Activated CD8-positive, alpha-beta T cell treated with anti-CD3 and anti-CD28 coated beads, Interleukin-2, amount 10 ng/mL, durations not matched to agents 7 days and 5 days (primary cell): ENCODE results near the gene GABARAPL1. TPM values are rescaled to one million over a fixed set of nuclear protein-coding genes. Genes with fewer than 3 reads are reported as not detected.
"Not testable (repeated sequence)": the region's sequence is repeated elsewhere in the genome, so short reads cannot be mapped to it uniquely, and the experiment has no call there.

ENCODE experiments used
- ATAC-seq: fragments of 150-1000 bp; cut with Tn5 transposase; one replicate; pipeline ENCODE4 v1.10.0; 2021; ENCODE audit warnings: moderate library complexity
- CTCF ChIA-PET: fragments of 350-600 bp; sonication (Branson Sonifier 250); formaldehyde crosslinking; loops from one replicate; lab custom pipeline; 2021; ENCODE audit warnings: antibody characterized with exemption; lab: Charles Lee
- POLR2A ChIA-PET: fragments of 350-600 bp; sonication (Branson Sonifier 250); formaldehyde crosslinking; loops from one replicate; lab custom pipeline; 2021; ENCODE audit warnings: antibody characterized with exemption; lab: Charles Lee
- DNase-seq: peaks from one replicate; pipeline ENCODE4 v3.0.0-alpha.2; 2020
- H3K27ac Mint-ChIP-seq: one replicate; pipeline ENCODE4 v1.8.0; 2021; ENCODE audit warnings: mild to moderate bottlenecking, mixed read lengths
- H3K27me3 Mint-ChIP-seq: one replicate; pipeline ENCODE4 v1.8.0; 2021; ENCODE audit warnings: low read depth, mixed read lengths
- H3K36me3 Mint-ChIP-seq: one replicate; pipeline ENCODE4 v1.8.0; 2021; ENCODE audit warnings: low read depth, mixed read lengths
- H3K4me1 Mint-ChIP-seq: one replicate; pipeline ENCODE4 v1.8.0; 2021; ENCODE audit warnings: low read depth, mixed read lengths
- H3K4me3 Mint-ChIP-seq: one replicate; pipeline ENCODE4 v1.8.0; 2021; ENCODE audit warnings: mild to moderate bottlenecking, mixed read lengths
- H3K9me3 Mint-ChIP-seq: one replicate; pipeline ENCODE4 v1.8.0; 2022; ENCODE audit warnings: mixed read lengths; ENCODE audit not compliant: insufficient read depth
- total RNA-seq, 2 experiments: library from RNA; stranded (reverse); gene quantifications; one replicate each; pipeline ENCODE4 v1.2.3, GENCODE V29; 2021

Gene GABARAPL1
- total RNA-seq, 2 experiments from 2014 or later: 15.1 to 17.0 TPM

- Mint-ChIP-seq H3K27me3 (peaks cover 28% of the 10 kb centered on the region), H3K27ac (no peak overlapping the region), H3K4me3 (no peak overlapping the region), H3K36me3 (no peaks in the 10 kb centered on the region), H3K9me3 (no peaks in the 10 kb centered on the region), H3K4me1 (peaks cover 2% of the 10 kb centered on the region)
- POLR2A ChIA-PET: no interaction called here
- ATAC-seq: no peak
- no peak for DNase-seq
- CTCF ChIA-PET: interaction anchor here (1.3 kb wide), 1 partner anchor 12 kb away, joined by 4 read pairs; no protein-coding TSS in a partner anchor
Observed at GRCh38 chr12:10182354-10183049, 30.2 kb upstream of the GABARAPL1 start.

- ChIA-PET CTCF (no interaction called here), POLR2A (no interaction called here)
- DNase-seq (no peak), ATAC-seq (no peak)
- Mint-ChIP-seq H3K27me3 (peaks cover 26% of the 10 kb centered on the region), H3K4me1 (peaks cover 2% of the 10 kb centered on the region), H3K27ac (no peak overlapping the region), H3K9me3 (no peaks in the 10 kb centered on the region), H3K4me3 (no peak overlapping the region), H3K36me3 (no peaks in the 10 kb centered on the region)
Observed at GRCh38 chr12:10184261-10184843, 28.3 kb upstream of the GABARAPL1 start.

- DNase-seq (no peak), ATAC-seq (no peak)
- Mint-ChIP-seq H3K4me1 (peaks cover 8% of the 10 kb centered on the region), H3K36me3 (no peaks in the 10 kb centered on the region), H3K9me3 (no peaks in the 10 kb centered on the region), H3K27ac (no peak overlapping the region), H3K27me3 (peaks cover 27% of the 10 kb centered on the region), H3K4me3 (no peak overlapping the region)
- POLR2A ChIA-PET: interaction anchor here (1.0 kb wide), 1 partner anchor 56 kb away, joined by 3 read pairs; the partner anchor contains the start of gene CLEC7A
- CTCF ChIA-PET: no interaction called here
Observed at GRCh38 chr12:10186299-10186698, 26.4 kb upstream of the GABARAPL1 start.

- CTCF ChIA-PET: interaction anchor here (1.1 kb wide), 1 partner anchor 34 kb away, joined by 3 read pairs; no protein-coding TSS in a partner anchor
Observed at GRCh38 chr12:10186958-10187357, 25.7 kb upstream of the GABARAPL1 start.

GRCh38 chr12:10189653-10190052, 23.0 kb upstream of the GABARAPL1 start:
- ATAC-seq: no peak
- no peak overlapping the region for H3K4me3 Mint-ChIP-seq
- CTCF ChIA-PET: interaction anchor here (0.6 to 3.9 kb wide), 6 partner anchors 10 to 439 kb away, joined by 3 to 34 read pairs (median 4); no protein-coding TSS in a partner anchor

More at GRCh38 chr12:10186958-10187357, 25.7 kb upstream of the GABARAPL1 start:
- H3K4me3 Mint-ChIP-seq, DNase-seq, H3K4me1 Mint-ChIP-seq, H3K9me3 Mint-ChIP-seq, ATAC-seq, H3K27ac Mint-ChIP-seq, H3K36me3 Mint-ChIP-seq: not testable (repeated sequence)
- POLR2A ChIA-PET: interaction anchor here (1.0 kb wide), 1 partner anchor 57 kb away, joined by 3 read pairs; the partner anchor contains the start of gene CLEC7A
- H3K27me3 Mint-ChIP-seq: peaks cover 31% of the 10 kb centered on the region

GRCh38 chr12:10190558-10191388, 21.9 kb upstream of the GABARAPL1 start:
- Mint-ChIP-seq H3K27ac (no peak overlapping the region), H3K36me3 (no peaks in the 10 kb centered on the region), H3K9me3 (no peaks in the 10 kb centered on the region), H3K4me3 (no peak overlapping the region), H3K4me1 (peaks cover 8% of the 10 kb centered on the region), H3K27me3 (peaks cover 28% of the 10 kb centered on the region)
- DNase-seq (peak; percentile 71), ATAC-seq (peak; percentile 99)
- POLR2A ChIA-PET: no interaction called here
- CTCF ChIA-PET: interaction anchor here (0.7 to 3.9 kb wide), 7 partner anchors 9 to 441 kb away, joined by 3 to 34 read pairs (median 3); partner anchors contain the start of gene OLR1

More at GRCh38 chr12:10189653-10190052, 23.0 kb upstream of the GABARAPL1 start:
- DNase-seq: no peak
- Mint-ChIP-seq H3K27ac (no peak overlapping the region), H3K27me3 (peaks cover 26% of the 10 kb centered on the region), H3K4me1 (peaks cover 8% of the 10 kb centered on the region), H3K9me3 (no peaks in the 10 kb centered on the region), H3K36me3 (no peaks in the 10 kb centered on the region)
- POLR2A ChIA-PET: no interaction called here

GRCh38 chr12:10191865-10192264, 20.8 kb upstream of the GABARAPL1 start:
- DNase-seq (no peak), ATAC-seq (no peak)
- no peak overlapping the region for H3K27ac Mint-ChIP-seq
- H3K4me1 Mint-ChIP-seq: peaks cover 14% of the 10 kb centered on the region
- H3K9me3 Mint-ChIP-seq: no peaks in the 10 kb centered on the region
- no peaks in the 10 kb centered on the region for H3K36me3 Mint-ChIP-seq
- ChIA-PET POLR2A (no interaction called here), CTCF (interaction anchor here (0.7 to 3.9 kb wide), 3 partner anchors 16 to 39 kb away, joined by 3 to 34 read pairs (median 8); no protein-coding TSS in a partner anchor)
- H3K4me3 Mint-ChIP-seq: no peak overlapping the region
- H3K27me3 Mint-ChIP-seq: peaks cover 25% of the 10 kb centered on the region

GRCh38 chr12:10194160-10194670, 18.5 kb upstream of the GABARAPL1 start:
- ATAC-seq: no peak
- Mint-ChIP-seq H3K9me3 (no peaks in the 10 kb centered on the region), H3K4me3 (no peak overlapping the region), H3K36me3 (no peaks in the 10 kb centered on the region), H3K27me3 (peaks cover 25% of the 10 kb centered on the region), H3K27ac (no peak overlapping the region), H3K4me1 (peaks cover 14% of the 10 kb centered on the region)
- ChIA-PET POLR2A (interaction anchor here (1.3 kb wide), 1 partner anchor 19 kb away, joined by 3 read pairs; no protein-coding TSS in a partner anchor), CTCF (interaction anchor here (0.8 to 2.5 kb wide), 6 partner anchors 11 to 254 kb away, joined by 3 to 12 read pairs (median 4); no protein-coding TSS in a partner anchor)
- no peak for DNase-seq

GRCh38 chr12:10196210-10196609, 16.5 kb upstream of the GABARAPL1 start:
- Mint-ChIP-seq H3K27me3 (peaks cover 26% of the 10 kb centered on the region), H3K4me3 (no peak overlapping the region), H3K9me3 (no peaks in the 10 kb centered on the region), H3K36me3 (no peaks in the 10 kb centered on the region), H3K4me1 (peaks cover 8% of the 10 kb centered on the region), H3K27ac (no peak overlapping the region)
- ChIA-PET CTCF (interaction anchor here (0.7 to 1.7 kb wide), 4 partner anchors 43 to 382 kb away, joined by 3 to 6 read pairs (median 3); no protein-coding TSS in a partner anchor), POLR2A (no interaction called here)
- DNase-seq: no peak
- no peak for ATAC-seq

GRCh38 chr12:10197879-10198278, 14.8 kb upstream of the GABARAPL1 start:
- POLR2A ChIA-PET: no interaction called here
- Mint-ChIP-seq H3K27ac (no peak overlapping the region), H3K27me3 (peaks cover 21% of the 10 kb centered on the region), H3K4me3 (no peak overlapping the region), H3K9me3 (no peaks in the 10 kb centered on the region), H3K4me1 (peaks cover 8% of the 10 kb centered on the region), H3K36me3 (no peaks in the 10 kb centered on the region)
- CTCF ChIA-PET: interaction anchor here (0.7 kb wide), 1 partner anchor 522 kb away, joined by 3 read pairs; no protein-coding TSS in a partner anchor
- DNase-seq: no peak
- no peak for ATAC-seq

- DNase-seq, H3K4me1 Mint-ChIP-seq, H3K9me3 Mint-ChIP-seq, H3K4me3 Mint-ChIP-seq, H3K27ac Mint-ChIP-seq, H3K36me3 Mint-ChIP-seq, POLR2A ChIA-PET, ATAC-seq, CTCF ChIA-PET: not testable (repeated sequence)
- H3K27me3 Mint-ChIP-seq: peaks cover 21% of the 10 kb centered on the region
Observed at GRCh38 chr12:10204495-10204894, 8.2 kb upstream of the GABARAPL1 start.
